ENCODE results near the gene ZG16B.

DNA sequence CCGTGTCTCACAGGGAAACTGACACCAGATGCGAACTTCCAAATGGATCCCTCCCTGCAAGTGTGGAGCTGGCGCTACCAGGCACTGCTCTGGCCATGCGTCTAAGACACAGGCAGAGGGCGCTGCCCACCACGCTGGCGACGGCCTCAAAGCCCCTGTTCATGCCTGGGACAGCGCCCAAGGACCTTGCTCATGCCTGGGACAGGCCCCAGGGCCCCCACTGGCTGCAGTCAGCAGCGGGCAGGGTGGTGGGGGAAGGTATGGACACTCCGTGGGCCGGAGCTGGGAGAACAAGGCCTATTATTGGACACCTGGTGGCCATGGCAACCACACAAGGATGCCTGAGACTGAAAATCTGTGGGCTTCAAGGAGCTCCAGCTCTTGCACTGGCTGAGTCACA lies 8.8 kb downstream of the ZG16B start:
- TF ChIP-seq, protein P1, sequence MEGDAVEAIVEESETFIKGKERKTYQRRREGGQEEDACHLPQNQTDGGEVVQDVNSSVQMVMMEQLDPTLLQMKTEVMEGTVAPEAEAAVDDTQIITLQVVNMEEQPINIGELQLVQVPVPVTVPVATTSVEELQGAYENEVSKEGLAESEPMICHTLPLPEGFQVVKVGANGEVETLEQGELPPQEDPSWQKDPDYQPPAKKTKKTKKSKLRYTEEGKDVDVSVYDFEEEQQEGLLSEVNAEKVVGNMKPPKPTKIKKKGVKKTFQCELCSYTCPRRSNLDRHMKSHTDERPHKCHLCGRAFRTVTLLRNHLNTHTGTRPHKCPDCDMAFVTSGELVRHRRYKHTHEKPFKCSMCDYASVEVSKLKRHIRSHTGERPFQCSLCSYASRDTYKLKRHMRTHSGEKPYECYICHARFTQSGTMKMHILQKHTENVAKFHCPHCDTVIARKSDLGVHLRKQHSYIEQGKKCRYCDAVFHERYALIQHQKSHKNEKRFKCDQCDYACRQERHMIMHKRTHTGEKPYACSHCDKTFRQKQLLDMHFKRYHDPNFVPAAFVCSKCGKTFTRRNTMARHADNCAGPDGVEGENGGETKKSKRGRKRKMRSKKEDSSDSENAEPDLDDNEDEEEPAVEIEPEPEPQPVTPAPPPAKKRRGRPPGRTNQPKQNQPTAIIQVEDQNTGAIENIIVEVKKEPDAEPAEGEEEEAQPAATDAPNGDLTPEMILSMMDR (IDR thresholded peaks at IDR 0.05), result peak; percentile 38 to 89 (median 76)
- no peak for TF ChIP-seq POLR2A (IDR thresholded peaks at IDR 0.05)
